ENCODE data around the gene C16orf92. TPM values are rescaled to one million over a fixed set of nuclear protein-coding genes. Genes with fewer than 3 reads are reported as not detected.

Gene C16orf92
- total RNA-seq, 3 donors from 2014 or later (not counting 1 experiment from before 2014, with no cell fraction given) = not detected

DNA sequence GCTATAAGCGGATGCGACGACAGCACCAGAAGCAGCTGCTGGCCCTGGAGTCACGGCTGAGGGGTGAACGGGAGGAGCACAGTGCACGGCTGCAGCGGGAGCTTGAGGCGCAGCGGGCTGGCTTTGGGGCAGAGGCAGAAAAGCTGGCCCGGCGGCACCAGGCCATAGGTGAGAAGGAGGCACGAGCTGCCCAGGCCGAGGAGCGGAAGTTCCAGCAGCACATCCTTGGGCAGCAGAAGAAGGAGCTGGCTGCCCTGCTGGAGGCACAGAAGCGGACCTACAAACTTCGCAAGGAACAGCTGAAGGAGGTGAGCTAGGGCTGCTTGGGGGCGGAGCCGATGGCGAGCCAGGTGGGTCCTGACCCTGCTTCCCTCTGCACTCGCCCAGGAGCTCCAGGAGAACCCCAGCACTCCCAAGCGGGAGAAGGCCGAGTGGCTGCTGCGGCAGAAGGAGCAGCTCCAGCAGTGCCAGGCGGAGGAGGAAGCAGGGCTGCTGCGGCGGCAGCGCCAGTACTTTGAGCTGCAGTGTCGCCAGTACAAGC is 37.7 kb upstream of the C16orf92 start:
- no peaks in the 10 kb centered on the region for H3K9me3 ChIP-seq (ENCODE audit: control insufficient read depth, insufficient read depth, low read length)
- no peaks in the 10 kb centered on the region for H3K27me3 ChIP-seq (ENCODE audit: control insufficient read depth, insufficient read depth, low read length)
- intact Hi-C loops (cut with micrococcal nuclease) = no loop called here
- TF ChIP-seq, protein P1, sequence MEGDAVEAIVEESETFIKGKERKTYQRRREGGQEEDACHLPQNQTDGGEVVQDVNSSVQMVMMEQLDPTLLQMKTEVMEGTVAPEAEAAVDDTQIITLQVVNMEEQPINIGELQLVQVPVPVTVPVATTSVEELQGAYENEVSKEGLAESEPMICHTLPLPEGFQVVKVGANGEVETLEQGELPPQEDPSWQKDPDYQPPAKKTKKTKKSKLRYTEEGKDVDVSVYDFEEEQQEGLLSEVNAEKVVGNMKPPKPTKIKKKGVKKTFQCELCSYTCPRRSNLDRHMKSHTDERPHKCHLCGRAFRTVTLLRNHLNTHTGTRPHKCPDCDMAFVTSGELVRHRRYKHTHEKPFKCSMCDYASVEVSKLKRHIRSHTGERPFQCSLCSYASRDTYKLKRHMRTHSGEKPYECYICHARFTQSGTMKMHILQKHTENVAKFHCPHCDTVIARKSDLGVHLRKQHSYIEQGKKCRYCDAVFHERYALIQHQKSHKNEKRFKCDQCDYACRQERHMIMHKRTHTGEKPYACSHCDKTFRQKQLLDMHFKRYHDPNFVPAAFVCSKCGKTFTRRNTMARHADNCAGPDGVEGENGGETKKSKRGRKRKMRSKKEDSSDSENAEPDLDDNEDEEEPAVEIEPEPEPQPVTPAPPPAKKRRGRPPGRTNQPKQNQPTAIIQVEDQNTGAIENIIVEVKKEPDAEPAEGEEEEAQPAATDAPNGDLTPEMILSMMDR (IDR thresholded peaks at IDR 0.05) = no peak
- H3K4me3 ChIP-seq (ENCODE audit: low read length) = no peak overlapping the region
- 98% methylated on average over 28 of the region's 28 CpGs for WGBS (ENCODE audit: insufficient coverage)
- no peaks in the 10 kb centered on the region for H3K9me3 Mint-ChIP-seq
- no peak overlapping the region for H3K4me3 Mint-ChIP-seq
- no peaks in the 10 kb centered on the region for H3K27me3 Mint-ChIP-seq (ENCODE audit: low read depth in 2 of 2)
- H3K4me1 ChIP-seq (ENCODE audit: control insufficient read depth, insufficient read depth, low read length) = no peaks in the 10 kb centered on the region
- H3K36me3 ChIP-seq (ENCODE audit: control insufficient read depth, insufficient read depth, low read length) = peaks cover 90% of the 10 kb centered on the region
- H3K27ac Mint-ChIP-seq = no peak overlapping the region
- peaks cover 5% of the 10 kb centered on the region for H3K36me3 Mint-ChIP-seq
- peaks cover 0 to 11% of the 10 kb centered on the region in 2 donors for H3K4me1 Mint-ChIP-seq
- DNase-seq = no peak
- no peak overlapping the region for H3K27ac ChIP-seq (ENCODE audit: low read length)
- no peak for ATAC-seq

DNA sequence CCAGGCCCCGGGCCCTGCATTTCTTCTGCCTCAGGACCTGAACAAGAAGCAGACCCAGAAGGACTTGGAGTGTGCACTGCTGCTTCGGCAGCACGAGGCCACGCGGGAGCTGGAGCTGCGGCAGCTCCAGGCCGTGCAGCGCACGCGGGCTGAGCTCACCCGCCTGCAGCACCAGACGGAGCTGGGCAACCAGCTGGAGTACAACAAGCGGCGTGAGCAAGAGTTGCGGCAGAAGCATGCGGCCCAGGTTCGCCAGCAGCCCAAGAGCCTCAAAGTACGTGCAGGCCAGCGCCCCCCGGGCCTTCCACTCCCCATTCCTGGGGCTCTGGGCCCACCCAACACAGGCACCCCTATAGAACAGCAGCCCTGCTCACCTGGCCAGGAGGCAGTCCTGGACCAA is 36.8 kb upstream of the C16orf92 start:
- no peaks in the 10 kb centered on the region for H3K9me3 Mint-ChIP-seq
- TF ChIP-seq, protein P1 (IDR thresholded peaks at IDR 0.05) = no peak
- no peaks in the 10 kb centered on the region for H3K9me3 ChIP-seq (ENCODE audit: control insufficient read depth, insufficient read depth, low read length)
- H3K4me1 ChIP-seq (ENCODE audit: control insufficient read depth, insufficient read depth, low read length) = no peaks in the 10 kb centered on the region
- no peak overlapping the region for H3K4me3 ChIP-seq (ENCODE audit: low read length)
- no peaks in the 10 kb centered on the region for H3K27me3 Mint-ChIP-seq (ENCODE audit: low read depth in 2 of 2)
- DNase-seq (no peak), ATAC-seq (no peak)
- no peak overlapping the region for H3K27ac ChIP-seq (ENCODE audit: low read length)
- no peak overlapping the region for H3K4me3 Mint-ChIP-seq
- intact Hi-C loops (cut with micrococcal nuclease) = no loop called here
- peak overlapping the region in 1 of 2 donors; percentile 29 for H3K27ac Mint-ChIP-seq
- peaks cover 91% of the 10 kb centered on the region for H3K36me3 ChIP-seq (ENCODE audit: control insufficient read depth, insufficient read depth, low read length)
- no peaks in the 10 kb centered on the region for H3K36me3 Mint-ChIP-seq
- 99% methylated on average over 20 of the region's 20 CpGs for WGBS (ENCODE audit: insufficient coverage)
- H3K27me3 ChIP-seq (ENCODE audit: control insufficient read depth, insufficient read depth, low read length) = no peaks in the 10 kb centered on the region
- peaks cover 0 to 11% of the 10 kb centered on the region in 2 donors for H3K4me1 Mint-ChIP-seq

DNA sequence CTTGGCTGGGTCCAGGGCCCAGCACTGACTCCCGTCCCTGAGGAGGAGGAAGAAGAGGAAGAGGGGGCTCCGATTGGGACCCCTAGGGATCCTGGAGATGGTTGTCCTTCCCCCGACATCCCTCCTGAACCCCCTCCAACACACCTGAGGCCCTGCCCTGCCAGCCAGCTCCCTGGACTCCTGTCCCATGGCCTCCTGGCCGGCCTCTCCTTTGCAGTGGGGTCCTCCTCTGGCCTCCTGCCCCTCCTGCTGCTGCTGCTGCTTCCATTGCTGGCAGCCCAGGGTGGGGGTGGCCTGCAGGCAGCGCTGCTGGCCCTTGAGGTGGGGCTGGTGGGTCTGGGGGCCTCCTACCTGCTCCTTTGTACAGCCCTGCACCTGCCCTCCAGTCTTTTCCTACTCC is 36.1 kb upstream of the C16orf92 start:
- H3K27me3 Mint-ChIP-seq (ENCODE audit: low read depth in 2 of 2) = no peaks in the 10 kb centered on the region
- peak overlapping the region in 1 of 2 donors; percentile 29 for H3K27ac Mint-ChIP-seq
- DNase-seq (no peak), ATAC-seq (no peak)
- Histone ChIP-seq H3K9me3 (ENCODE audit: control insufficient read depth, insufficient read depth, low read length) (no peaks in the 10 kb centered on the region), H3K36me3 (ENCODE audit: control insufficient read depth, insufficient read depth, low read length) (peaks cover 85% of the 10 kb centered on the region), H3K4me3 (ENCODE audit: low read length) (no peak overlapping the region), H3K27ac (ENCODE audit: low read length) (no peak overlapping the region), H3K27me3 (ENCODE audit: control insufficient read depth, insufficient read depth, low read length) (no peaks in the 10 kb centered on the region), H3K4me1 (ENCODE audit: control insufficient read depth, insufficient read depth, low read length) (no peaks in the 10 kb centered on the region)
- 95% methylated on average over 4 of the region's 5 CpGs for WGBS (ENCODE audit: insufficient coverage)
- no peaks in the 10 kb centered on the region for H3K9me3 Mint-ChIP-seq
- H3K4me1 Mint-ChIP-seq = peaks cover 0 to 11% of the 10 kb centered on the region in 2 donors
- H3K36me3 Mint-ChIP-seq = no peaks in the 10 kb centered on the region
- intact Hi-C loops (cut with micrococcal nuclease) = no loop called here
- TF ChIP-seq, protein P1 (IDR thresholded peaks at IDR 0.05) = no peak
- H3K4me3 Mint-ChIP-seq = no peak overlapping the region
